Activated naive CD8-positive, alpha-beta T cell (primary cell): ENCODE data around the gene ZNF775.
A peak's percentile ranks its signal among the peaks of the same experiment; 100 is the strongest.

Experiments used
- H3K27ac Mint-ChIP-seq: one replicate; pipeline ENCODE4 v1.8.0; 2021; ENCODE audit warnings: mixed read lengths
- H3K27me3 Mint-ChIP-seq: one replicate; pipeline ENCODE4 v1.8.0; 2021; ENCODE audit warnings: mixed read lengths
- H3K36me3 Mint-ChIP-seq: one replicate; pipeline ENCODE4 v1.8.0; 2021; ENCODE audit warnings: mixed read lengths
- H3K4me1 Mint-ChIP-seq: one replicate; pipeline ENCODE4 v1.8.0; 2021; ENCODE audit warnings: low read depth, mixed read lengths
- H3K4me3 Mint-ChIP-seq: one replicate; pipeline ENCODE4 v1.8.0; 2021; ENCODE audit warnings: mild to moderate bottlenecking, mixed read lengths
- H3K9me3 Mint-ChIP-seq: one replicate; pipeline ENCODE4 v1.8.0; 2021; ENCODE audit warnings: low read depth, mixed read lengths

ZNF775 gene

GRCh38 chr7:150358988-150359621 lies 20.0 kb upstream of the ZNF775 start:
- Mint-ChIP-seq H3K27ac (peak overlapping the region; percentile 92), H3K9me3 (no peaks in the 10 kb centered on the region), H3K4me1 (peaks cover 50% of the 10 kb centered on the region), H3K27me3 (no peaks in the 10 kb centered on the region), H3K36me3 (no peaks in the 10 kb centered on the region), H3K4me3 (no peak overlapping the region)

DNA sequence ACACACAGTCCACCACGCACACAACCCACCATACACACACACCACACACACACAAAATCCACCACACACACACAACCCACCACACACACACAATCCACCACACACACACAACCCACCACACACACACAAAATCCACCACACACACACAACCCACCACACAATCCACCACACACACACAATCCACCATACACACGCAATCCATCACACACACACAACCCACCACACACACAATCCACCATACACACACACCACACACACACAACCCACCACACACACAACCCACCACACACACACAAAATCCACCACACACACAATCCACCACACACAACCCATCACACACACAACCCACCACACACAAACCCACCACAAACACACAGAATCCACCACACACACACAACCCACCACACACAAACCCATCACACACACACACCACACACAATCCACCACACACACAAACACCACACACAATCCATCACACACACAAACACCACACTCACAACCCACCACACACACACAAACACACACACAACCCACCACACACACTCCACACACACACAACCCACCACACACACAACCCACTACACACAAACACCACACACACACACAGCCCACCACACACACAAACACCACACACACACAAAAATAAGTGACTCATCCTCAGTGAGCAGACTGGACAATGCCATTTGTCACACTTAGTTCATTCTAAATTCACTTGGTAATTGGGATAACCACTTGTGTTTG lies 19.3 kb upstream of the ZNF775 start:
- Mint-ChIP-seq H3K27ac (peak overlapping the region; percentile 35), H3K4me1 (peaks cover 55% of the 10 kb centered on the region), H3K9me3 (no peaks in the 10 kb centered on the region), H3K4me3 (no peak overlapping the region), H3K27me3 (no peaks in the 10 kb centered on the region), H3K36me3 (no peaks in the 10 kb centered on the region)

DNA sequence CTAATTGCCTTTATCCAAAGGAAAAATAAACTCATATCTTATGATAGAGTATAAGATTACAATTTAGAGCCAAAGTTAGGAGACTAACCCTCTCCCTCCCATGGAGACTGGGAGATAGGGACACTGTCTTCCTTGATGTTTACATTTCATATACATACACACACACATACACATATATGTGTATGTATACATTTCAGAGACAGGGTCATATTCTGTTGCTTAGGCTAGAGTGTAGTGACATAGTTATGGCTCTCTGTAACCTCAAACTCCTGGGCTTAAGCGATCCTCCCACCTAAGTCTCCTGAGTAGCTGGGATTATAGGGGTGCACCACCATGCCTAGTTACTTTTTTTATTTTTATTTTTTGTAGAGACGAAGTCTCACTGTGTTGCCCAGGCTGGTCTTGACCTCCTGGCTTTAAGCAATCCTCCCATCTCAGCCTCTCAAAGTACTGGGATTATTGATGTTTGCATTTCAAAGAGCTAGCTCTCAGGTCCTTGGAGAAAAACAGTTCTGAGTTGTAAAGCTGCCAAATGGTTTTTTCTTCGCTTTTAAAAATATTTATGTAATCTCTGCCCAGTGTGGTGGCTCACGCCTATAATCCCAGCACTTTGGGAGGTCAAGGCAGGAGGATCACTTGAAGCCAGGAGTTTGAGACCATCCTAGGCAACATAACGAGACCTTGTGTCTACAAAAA lies 18.6 kb upstream of the ZNF775 start:
- H3K36me3 Mint-ChIP-seq, result no peaks in the 10 kb centered on the region
- H3K27me3 Mint-ChIP-seq, result no peaks in the 10 kb centered on the region
- H3K4me3 Mint-ChIP-seq, result no peak overlapping the region
- H3K4me1 Mint-ChIP-seq, result peaks cover 59% of the 10 kb centered on the region
- H3K9me3 Mint-ChIP-seq, result no peaks in the 10 kb centered on the region
- peak overlapping the region; percentile 35 for H3K27ac Mint-ChIP-seq

- H3K36me3 Mint-ChIP-seq, result no peaks in the 10 kb centered on the region
- no peaks in the 10 kb centered on the region for H3K27me3 Mint-ChIP-seq
- H3K27ac Mint-ChIP-seq, result no peak overlapping the region
- no peak overlapping the region for H3K4me3 Mint-ChIP-seq
- peaks cover 63% of the 10 kb centered on the region for H3K4me1 Mint-ChIP-seq
- H3K9me3 Mint-ChIP-seq, result no peaks in the 10 kb centered on the region
Observed at GRCh38 chr7:150361402-150361801, 17.7 kb upstream of the ZNF775 start.

- H3K9me3 Mint-ChIP-seq, result no peaks in the 10 kb centered on the region
- H3K4me3 Mint-ChIP-seq, result no peak overlapping the region
- no peaks in the 10 kb centered on the region for H3K27me3 Mint-ChIP-seq
- H3K27ac Mint-ChIP-seq, result no peak overlapping the region
- H3K36me3 Mint-ChIP-seq, result no peaks in the 10 kb centered on the region
- peaks cover 59% of the 10 kb centered on the region for H3K4me1 Mint-ChIP-seq
Observed at GRCh38 chr7:150361807-150362621, 17.1 kb upstream of the ZNF775 start.

DNA sequence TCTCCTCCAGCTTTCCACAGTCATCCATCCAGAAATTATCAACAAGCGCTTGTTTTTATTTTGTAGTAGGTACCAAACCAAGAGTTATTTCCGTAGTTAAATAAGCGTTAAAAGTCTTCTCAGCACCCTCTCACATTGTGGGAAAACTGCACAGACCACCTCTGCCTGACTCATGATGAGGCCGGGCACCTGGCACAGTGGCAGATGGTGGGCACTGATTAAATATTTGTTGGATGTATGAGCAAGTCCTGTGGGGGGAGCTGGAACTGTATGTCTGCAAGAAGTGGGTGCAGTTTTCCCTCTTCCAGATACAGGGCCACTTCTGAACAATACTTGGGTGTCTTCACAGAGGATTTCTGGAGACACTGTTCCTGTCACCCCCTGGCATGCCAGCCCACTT lies 15.8 kb upstream of the ZNF775 start:
- Mint-ChIP-seq H3K4me3 (no peak overlapping the region), H3K36me3 (no peaks in the 10 kb centered on the region), H3K27me3 (no peaks in the 10 kb centered on the region), H3K27ac (no peak overlapping the region), H3K9me3 (no peaks in the 10 kb centered on the region), H3K4me1 (peaks cover 55% of the 10 kb centered on the region)

DNA sequence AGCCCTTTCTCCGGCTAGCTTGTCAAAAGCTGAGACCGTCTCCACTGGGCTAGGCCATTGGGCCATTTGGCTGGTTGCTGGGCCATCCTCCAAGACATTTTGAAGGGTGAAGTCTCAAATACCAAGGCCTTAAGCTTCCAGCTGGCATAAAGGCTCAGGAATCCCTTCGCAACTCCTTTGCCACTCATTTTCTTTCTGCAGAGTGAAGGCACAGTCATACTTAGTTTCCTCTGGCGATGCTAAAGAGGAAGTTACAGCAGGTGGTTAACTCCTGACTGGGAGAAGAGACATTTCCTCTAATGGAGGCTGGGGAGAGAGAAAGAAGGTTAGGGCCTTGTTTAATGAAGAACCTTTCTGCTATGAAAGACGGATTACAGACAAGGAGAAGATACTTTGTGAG lies 15.3 kb upstream of the ZNF775 start:
- Mint-ChIP-seq H3K4me3 (no peak overlapping the region), H3K27me3 (no peaks in the 10 kb centered on the region), H3K4me1 (peaks cover 50% of the 10 kb centered on the region), H3K27ac (peak overlapping the region; percentile 34), H3K36me3 (no peaks in the 10 kb centered on the region), H3K9me3 (no peaks in the 10 kb centered on the region)

DNA sequence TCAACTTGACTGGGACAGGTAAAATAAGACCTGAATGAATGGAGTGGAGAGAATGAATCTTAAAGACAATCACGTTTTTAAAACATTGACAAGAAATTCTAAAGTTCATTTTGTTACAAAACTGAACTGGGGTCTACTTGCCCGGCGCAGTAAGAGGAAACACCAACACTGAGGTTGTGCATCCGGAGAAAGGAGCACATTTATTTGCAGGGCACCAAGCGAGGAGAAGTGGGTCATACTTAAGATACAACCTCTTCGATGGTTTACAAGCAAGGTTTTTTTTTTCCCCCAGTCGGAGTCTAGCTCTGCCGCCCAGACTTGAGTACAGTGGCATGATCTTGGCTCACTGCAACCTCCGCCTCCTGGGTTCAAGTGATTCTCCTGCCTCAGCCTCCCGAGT lies 13.9 kb upstream of the ZNF775 start:
- Mint-ChIP-seq H3K9me3 (no peaks in the 10 kb centered on the region), H3K4me3 (no peak overlapping the region), H3K36me3 (no peaks in the 10 kb centered on the region), H3K27me3 (no peaks in the 10 kb centered on the region), H3K4me1 (peaks cover 47% of the 10 kb centered on the region), H3K27ac (peak overlapping the region; percentile 61)

DNA sequence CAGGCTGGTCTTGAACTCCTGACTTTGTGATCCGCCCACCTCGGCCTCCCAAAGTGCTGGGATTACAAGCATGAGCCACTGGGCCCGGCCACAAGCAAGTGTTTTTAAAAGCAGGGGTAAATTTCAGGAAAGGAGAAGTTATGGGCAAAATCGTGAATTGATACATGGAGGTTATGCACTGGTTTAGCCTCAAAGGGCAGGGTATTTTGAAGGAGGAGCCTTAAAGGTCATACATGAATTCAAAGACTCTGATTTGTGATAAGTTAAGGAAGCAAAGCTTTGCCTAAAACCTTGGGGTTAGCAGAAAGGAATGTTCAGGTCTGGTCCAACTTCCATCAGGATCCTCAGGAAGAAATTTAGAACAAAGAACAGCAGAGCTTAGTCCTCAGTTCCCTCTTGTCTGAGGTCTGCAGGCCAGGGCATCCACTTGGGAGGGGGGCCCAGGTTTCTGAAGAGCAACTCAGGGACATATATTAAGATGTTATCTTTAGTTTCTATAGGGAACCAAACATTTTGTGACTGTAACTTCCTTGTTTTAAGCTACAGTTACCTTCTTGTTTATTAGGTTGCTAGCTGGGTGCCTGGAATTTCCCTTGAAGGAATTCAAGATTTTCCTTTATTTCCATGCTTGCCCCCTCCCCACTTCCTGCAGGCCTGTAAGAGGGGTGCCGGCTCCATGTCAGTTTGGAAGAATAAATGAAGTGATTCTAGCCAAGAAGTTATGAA lies 13.3 kb upstream of the ZNF775 start:
- Mint-ChIP-seq H3K4me1 (peaks cover 52% of the 10 kb centered on the region), H3K9me3 (no peaks in the 10 kb centered on the region), H3K4me3 (no peak overlapping the region), H3K27ac (peak overlapping the region; percentile 75), H3K36me3 (no peaks in the 10 kb centered on the region), H3K27me3 (no peaks in the 10 kb centered on the region)

- H3K27ac Mint-ChIP-seq, result peak overlapping the region; percentile 100
- H3K27me3 Mint-ChIP-seq, result no peaks in the 10 kb centered on the region
- H3K4me3 Mint-ChIP-seq, result peak overlapping the region; percentile 96
Observed at GRCh38 chr7:150367677-150368095, 11.4 kb upstream of the ZNF775 start.

DNA sequence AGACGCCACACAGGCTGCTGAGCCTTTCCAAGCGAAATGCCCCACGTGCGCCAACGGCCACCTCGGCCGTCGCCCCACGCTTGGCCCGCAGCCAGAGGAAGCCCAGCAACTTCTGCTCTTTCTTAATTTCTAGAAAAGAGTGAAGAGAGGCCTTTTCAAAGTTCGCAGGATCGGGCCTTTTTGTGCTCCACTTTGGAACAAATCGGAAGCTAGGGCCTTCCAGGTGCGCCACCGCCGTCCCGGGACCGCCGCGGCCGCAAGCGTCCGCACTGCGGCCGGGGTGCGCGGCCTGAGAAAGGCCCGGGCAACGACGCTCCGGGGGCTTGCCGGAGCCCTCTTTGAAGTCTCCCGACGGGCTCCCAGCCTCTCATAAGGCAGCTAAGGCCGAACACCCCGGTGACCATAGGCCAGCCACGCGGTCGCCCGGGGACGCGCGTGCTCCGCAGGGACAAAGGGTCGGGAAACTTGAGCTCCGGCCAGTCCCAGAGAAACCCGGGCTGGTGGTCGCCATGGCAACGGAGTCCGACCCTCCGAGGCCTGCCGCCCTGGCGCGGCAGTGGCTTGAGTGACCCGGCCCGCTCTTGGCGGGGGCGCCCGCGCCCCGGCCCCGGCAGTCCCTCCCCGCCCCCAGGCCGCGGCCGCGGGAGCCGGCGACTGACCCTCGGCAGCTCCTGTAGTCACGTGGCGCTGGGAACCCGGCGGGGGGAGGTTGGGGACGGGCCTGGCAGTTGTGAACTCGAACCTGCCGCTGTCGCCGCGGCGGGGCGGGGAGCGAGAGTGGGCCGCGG lies 10.8 kb upstream of the ZNF775 start, which contains the start of gene REPIN1:
TSS of gene REPIN1 (plus strand) at position 727 of the 788 bp plus-strand sequence. CDS start 890 bp downstream, outside the sequence.
- Mint-ChIP-seq H3K36me3 (no peaks in the 10 kb centered on the region), H3K27ac (peak within 1 kb of the TSS; percentile 100), H3K27me3 (no peaks in the 10 kb centered on the region), H3K9me3 (no peaks in the 10 kb centered on the region), H3K4me1 (peaks cover 51% of the 10 kb centered on the region), H3K4me3 (peak within 1 kb of the TSS; percentile 96)

More at GRCh38 chr7:150367677-150368095, 11.4 kb upstream of the ZNF775 start:
- H3K36me3 Mint-ChIP-seq, result no peaks in the 10 kb centered on the region
- H3K9me3 Mint-ChIP-seq, result no peaks in the 10 kb centered on the region
- H3K4me1 Mint-ChIP-seq, result peaks cover 47% of the 10 kb centered on the region

- peak overlapping the region; percentile 94 for H3K27ac Mint-ChIP-seq
Observed at GRCh38 chr7:150368884-150369747, 10.0 kb upstream of the ZNF775 start.

More at GRCh38 chr7:150368884-150369747, 10.0 kb upstream of the ZNF775 start:
- Mint-ChIP-seq H3K36me3 (no peaks in the 10 kb centered on the region), H3K4me1 (peaks cover 53% of the 10 kb centered on the region), H3K4me3 (peak overlapping the region; percentile 92), H3K9me3 (no peaks in the 10 kb centered on the region), H3K27me3 (no peaks in the 10 kb centered on the region)
